Spleen (tissue), 13 donors: Measurements from ENCODE around the gene DDX39A. TPM values are rescaled to one million over a fixed set of nuclear protein-coding genes. Genes with fewer than 3 reads are reported as not detected.
"Not testable (repeated sequence)": the region's sequence is repeated elsewhere in the genome, so short reads cannot be mapped to it uniquely, and the experiment has no call there.

Experiments
- DNase-seq: peaks from one replicate; pipeline ENCODE4 v3.0.0-alpha.2; 2020
- H3K27ac ChIP-seq, 8 donors: fragments of 200-600 bp; sonication (generic) in 7 of 8; 1 replicate in 4 of 8; 2 replicates in 4 of 8; pipeline versions ENCODE4 v1.5.0 to v1.8.0; 2016 to 2021; ENCODE audit warnings: inconsistent platforms in 4 of 8, mild to moderate bottlenecking in 4 of 8, moderate library complexity in 1 of 8
- H3K27me3 ChIP-seq, 7 donors: fragments of 200-600 bp; sonication (generic) in 6 of 7; replicated peaks in 1 of 7; 1 replicate in 4 of 7; 2 replicates in 3 of 7; pipeline versions ENCODE4 v1.5.0 to v1.8.0; 2016 to 2021; ENCODE audit warnings: inconsistent platforms in 3 of 7, mild to moderate bottlenecking in 1 of 7
- H3K36me3 ChIP-seq, 6 donors: fragments of 200-600 bp; sonication (generic) in 5 of 6; 1 replicate in 4 of 6; 2 replicates in 2 of 6; pipeline versions ENCODE4 v1.5.0 to v1.8.0; 2016 to 2021; ENCODE audit warnings: inconsistent platforms in 2 of 6
- H3K4me1 ChIP-seq, 6 donors: fragments of 200-600 bp; sonication (generic) in 5 of 6; 1 replicate in 3 of 6; 2 replicates in 3 of 6; pipeline versions ENCODE4 v1.5.0 to v1.8.0; 2016 to 2021; ENCODE audit warnings: inconsistent platforms in 3 of 6
- H3K4me3 ChIP-seq, 8 donors: fragments of 200-600 bp; sonication (generic) in 7 of 8; 1 replicate in 4 of 8; 2 replicates in 4 of 8; pipeline versions ENCODE4 v1.5.0 to v1.8.0; 2016 to 2021; ENCODE audit warnings: inconsistent platforms in 4 of 8, mild to moderate bottlenecking in 4 of 8, moderate library complexity in 2 of 8
- H3K9me3 ChIP-seq, 8 donors: fragments of 200-600 bp; sonication (generic) in 7 of 8; 1 replicate in 4 of 8; 2 replicates in 4 of 8; pipeline versions ENCODE4 v1.5.0 to v1.8.0; 2016 to 2021; ENCODE audit warnings: inconsistent platforms in 4 of 8
- POLR2A ChIP-seq, 3 donors: fragments of 450-650 bp; IDR thresholded peaks; one replicate each; pipeline ENCODE4 v1.5.1; 2017; ENCODE audit warnings: antibody characterized with exemption in 3 of 3, mild to moderate bottlenecking in 1 of 3
- POLR2AphosphoS5 ChIP-seq, 3 donors: sonication (generic); formaldehyde crosslinking; IDR thresholded peaks; one replicate each; pipeline ENCODE4 v1.5.1; 2017; ENCODE audit warnings: antibody characterized with exemption in 3 of 3
- WGBS, 5 donors: extraction: QIAGEN DNeasy Blood & Tissue Kit in 3 of 5; methylation state at CpG; one replicate each; pipeline versions ENCODE4 v1.1.5 to v1.1.7; 2013 to 2018; 5-methylcytosine and 5-hydroxymethylcytosine counted together
- intact Hi-C: fragments of 100-400 bp; cut with DNase I; formaldehyde crosslinking; loops from one replicate; pipeline ENCODE4 v1.15.0; 2023; ENCODE audit warnings: low total_unique reads
- long read RNA-seq, 2 donors: transcript quantifications; one replicate each; lab custom pipeline, GENCODE V29; 2026
- polyA plus RNA-seq, 3 donors: library from polyadenylated mRNA; stranded (reverse); fragments of 200-250 nt; gene quantifications; one replicate each; pipeline ENCODE4 v1.2.1, GENCODE V29; 2013
- total RNA-seq, 7 donors: library from RNA; depleted of rRNA in 3 of 7; stranded (reverse); fragments of >200 nt in 3 of 7; fragmentation: NEBNext Ultra II Directional in 4 of 7; extraction: Animal tissue kit (Norgen Biotek cat#: 25700) in 4 of 7; gene quantifications; one replicate each; pipeline versions ENCODE4 v1.1.0 to v1.2.1, GENCODE V29; 2016 to 2021
- TF ChIP-seq, protein P1 (sequence below), 11 experiments: fragments of 200-600 bp in 7 of 11; fragments of 450-650 bp in 4 of 11; sonication (generic) in 4 of 11; IDR thresholded peaks in 8 of 11; conservative IDR thresholded peaks in 3 of 11; 1 replicate in 7 of 11; 2 replicates in 4 of 11; pipeline versions ENCODE4 v1.4.0 to v1.8.0; 2016 to 2021; ENCODE audit warnings: antibody characterized with exemption in 11 of 11, inconsistent platforms in 4 of 11, mild to moderate bottlenecking in 1 of 11
- donor health status: healthy with polysubstance abuse.
- donor health status: DM: no; HTN: no; CAD: no; lungs with moderate emphysema.
- donor health status: DM: no; HTN: no; CAD: no.
- donor health status: Bipolar disorder and iron deficiency.
- donor health status: healthy.
- donor health status: DM: no; HTN: no; CAD: no.
- donor health status: DM: yes; HTN: yes; CAD: no.

The DDX39A gene
- 100 to 1,000 TPM in 6 of 7 donors, 10 to 100 TPM in 1; 81.8 to 155 (median 124) TPM for total RNA-seq
- 100 to 1,000 TPM; 176 to 267 (median 248) TPM for polyA plus RNA-seq
- long read RNA-seq, donor 1, transcript DDX39A-201 (11 exons, 1,471 nt) = major isoform, 14 of 28 reads
- long read RNA-seq, donor 1, transcript DDX39A-212 (4 exons, 988 nt) = minor isoform, 5 of 28 reads
- long read RNA-seq, donor 1, partial matches to known transcripts = 5 of 28 reads
- long read RNA-seq, donor 1, other reads (novel, unspliced or antisense) = 0 of 28 reads
- long read RNA-seq, donor 2, transcript DDX39A-201 (11 exons, 1,471 nt) = major isoform, 10 of 21 reads
- long read RNA-seq, donor 2, partial matches to known transcripts = 5 of 21 reads
- long read RNA-seq, donor 2, other reads (novel, unspliced or antisense) = 0 of 21 reads

DNA sequence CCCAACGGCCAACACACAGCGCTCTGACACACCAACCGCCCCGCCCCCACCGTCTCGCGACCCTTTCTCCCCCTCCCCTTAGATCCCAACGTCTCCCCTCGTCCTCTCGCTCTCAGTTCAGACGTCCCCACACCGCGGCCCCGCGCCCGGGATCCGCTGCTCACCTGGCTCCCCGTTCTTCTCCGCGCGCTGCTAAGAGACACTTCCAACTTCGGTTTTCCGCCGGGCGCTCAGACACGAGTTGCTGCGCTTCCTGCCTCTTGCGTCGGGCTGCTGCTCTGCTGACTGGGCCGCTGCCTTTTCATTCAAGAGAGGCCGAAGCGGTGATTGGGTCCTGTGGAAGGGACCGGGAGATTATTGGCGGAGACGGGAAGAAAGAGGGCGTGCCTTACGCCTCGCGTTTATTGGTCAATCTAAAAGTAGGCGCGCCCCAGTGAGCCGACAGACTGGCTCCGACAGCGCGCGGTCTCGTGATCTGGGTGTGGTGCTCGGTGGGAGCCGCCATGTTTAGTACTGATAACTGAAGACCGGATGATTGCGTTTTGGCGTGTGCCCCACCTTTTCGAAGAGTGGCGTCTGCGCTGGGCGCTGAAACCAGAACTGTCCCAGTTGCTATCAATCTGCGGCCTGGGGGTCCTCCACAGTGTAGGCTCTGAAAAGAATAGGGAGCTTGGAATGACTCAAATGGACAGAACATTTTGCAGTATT, at the start of gene DDX39A:
TSS of gene DDX39A (minus strand) at position 236 of the 708 bp plus-strand sequence. CDS start 6,121 bp downstream, outside the sequence.
- TF ChIP-seq, protein P1, sequence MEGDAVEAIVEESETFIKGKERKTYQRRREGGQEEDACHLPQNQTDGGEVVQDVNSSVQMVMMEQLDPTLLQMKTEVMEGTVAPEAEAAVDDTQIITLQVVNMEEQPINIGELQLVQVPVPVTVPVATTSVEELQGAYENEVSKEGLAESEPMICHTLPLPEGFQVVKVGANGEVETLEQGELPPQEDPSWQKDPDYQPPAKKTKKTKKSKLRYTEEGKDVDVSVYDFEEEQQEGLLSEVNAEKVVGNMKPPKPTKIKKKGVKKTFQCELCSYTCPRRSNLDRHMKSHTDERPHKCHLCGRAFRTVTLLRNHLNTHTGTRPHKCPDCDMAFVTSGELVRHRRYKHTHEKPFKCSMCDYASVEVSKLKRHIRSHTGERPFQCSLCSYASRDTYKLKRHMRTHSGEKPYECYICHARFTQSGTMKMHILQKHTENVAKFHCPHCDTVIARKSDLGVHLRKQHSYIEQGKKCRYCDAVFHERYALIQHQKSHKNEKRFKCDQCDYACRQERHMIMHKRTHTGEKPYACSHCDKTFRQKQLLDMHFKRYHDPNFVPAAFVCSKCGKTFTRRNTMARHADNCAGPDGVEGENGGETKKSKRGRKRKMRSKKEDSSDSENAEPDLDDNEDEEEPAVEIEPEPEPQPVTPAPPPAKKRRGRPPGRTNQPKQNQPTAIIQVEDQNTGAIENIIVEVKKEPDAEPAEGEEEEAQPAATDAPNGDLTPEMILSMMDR (IDR thresholded peaks at IDR 0.05 in 8 of 11, conservative IDR thresholded peaks at IDR 0.05 in 3 of 11) = peak in 4 of 11 experiments; percentile 6 to 42 (median 18)
- TF ChIP-seq POLR2AphosphoS5 (IDR thresholded peaks at IDR 0.05) (peak; percentile 98), POLR2A (IDR thresholded peaks at IDR 0.05) (peak in 2 of 3 donors; percentile 83 to 91)
- H3K9me3 ChIP-seq = no peaks in the 10 kb centered on the region
- H3K4me3 ChIP-seq = peak within 1 kb of the TSS; percentile 91 to 99 (median 96)
- DNase-seq = peak; percentile 99
- H3K36me3 ChIP-seq = peaks cover 0 to 32% (median 0%) of the 10 kb centered on the region in 6 donors
- WGBS, 5 donors = 0 to 1% (median 1%) methylated on average over 37 to 57 of the region's 57 CpGs
- intact Hi-C loops = no loop called here
- peaks cover 27 to 66% (median 49%) of the 10 kb centered on the region in 6 donors for H3K4me1 ChIP-seq
- no peaks in the 10 kb centered on the region for H3K27me3 ChIP-seq
- H3K27ac ChIP-seq = peak within 1 kb of the TSS; percentile 81 to 96 (median 94)

DNA sequence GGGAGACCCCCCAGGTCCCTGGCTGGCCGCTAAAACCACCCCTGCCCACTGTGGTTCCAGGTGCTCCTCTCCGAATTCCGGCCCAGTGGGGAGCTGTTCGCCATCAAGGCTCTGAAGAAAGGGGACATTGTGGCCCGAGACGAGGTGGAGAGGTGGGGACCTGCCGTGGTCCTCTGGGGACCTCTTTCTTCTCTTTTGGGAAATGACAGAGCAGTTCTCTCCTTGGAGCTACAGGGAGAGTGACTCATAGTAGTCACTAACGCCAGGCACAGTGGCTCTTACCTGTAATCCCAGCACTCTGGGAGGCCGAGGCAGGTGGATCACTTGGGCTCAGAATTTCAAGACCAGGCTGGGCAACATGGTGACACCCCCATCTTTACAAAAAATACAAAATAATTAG, 48.7 kb upstream of the DDX39A start:
- Histone ChIP-seq H3K4me3 (no peak overlapping the region), H3K4me1 (peaks cover 8 to 17% (median 14%) of the 10 kb centered on the region in 6 donors), H3K27me3 (peaks cover 0 to 8% (median 6%) of the 10 kb centered on the region in 7 donors), H3K27ac (no peak overlapping the region), H3K9me3 (no peaks in the 10 kb centered on the region), H3K36me3 (peaks cover 0 to 91% (median 88%) of the 10 kb centered on the region in 6 donors)
- intact Hi-C loops = no loop called here
- 73 to 84% (median 76%) methylated on average over 8 to 9 of the region's 9 CpGs for WGBS, 5 donors
- TF ChIP-seq POLR2A (IDR thresholded peaks at IDR 0.05) (no peak), POLR2AphosphoS5 (IDR thresholded peaks at IDR 0.05) (peak in 1 of 3 donors; percentile 7)
- no peak for DNase-seq

DNA sequence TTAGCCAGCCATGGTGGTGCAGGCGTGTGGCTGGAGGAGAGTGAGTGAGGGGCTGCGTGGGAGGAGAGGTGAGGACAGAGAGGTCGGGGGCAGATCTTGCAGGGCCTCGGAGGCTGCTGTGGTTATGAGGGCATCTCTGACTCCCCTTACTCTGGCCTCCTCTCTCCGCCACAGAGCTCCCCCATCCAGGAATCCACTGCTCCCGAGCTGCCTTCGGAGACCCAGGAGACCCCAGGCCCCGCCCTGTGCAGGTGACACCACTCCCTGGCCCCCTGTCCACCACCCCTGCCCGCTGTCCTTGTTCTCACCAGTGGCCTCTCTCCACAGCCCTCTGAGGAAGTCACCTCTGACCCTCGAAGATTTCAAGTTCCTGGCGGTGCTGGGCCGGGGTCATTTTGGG, 48.2 kb upstream of the DDX39A start:
- Histone ChIP-seq H3K36me3 (peaks cover 0 to 95% (median 92%) of the 10 kb centered on the region in 6 donors), H3K4me1 (peaks cover 5 to 13% (median 10%) of the 10 kb centered on the region in 6 donors), H3K27me3 (peaks cover 0 to 4% (median 2%) of the 10 kb centered on the region in 7 donors), H3K27ac (no peak overlapping the region), H3K4me3 (no peak overlapping the region), H3K9me3 (no peaks in the 10 kb centered on the region)
- WGBS, 5 donors = 80 to 87% (median 84%) methylated on average over 12 of the region's 12 CpGs
- TF ChIP-seq POLR2A (IDR thresholded peaks at IDR 0.05) = no peak
- TF ChIP-seq POLR2AphosphoS5 (IDR thresholded peaks at IDR 0.05) = peak in 2 of 3 donors; percentile 24 to 52
- DNase-seq = no peak
- intact Hi-C loops = no loop called here

DNA sequence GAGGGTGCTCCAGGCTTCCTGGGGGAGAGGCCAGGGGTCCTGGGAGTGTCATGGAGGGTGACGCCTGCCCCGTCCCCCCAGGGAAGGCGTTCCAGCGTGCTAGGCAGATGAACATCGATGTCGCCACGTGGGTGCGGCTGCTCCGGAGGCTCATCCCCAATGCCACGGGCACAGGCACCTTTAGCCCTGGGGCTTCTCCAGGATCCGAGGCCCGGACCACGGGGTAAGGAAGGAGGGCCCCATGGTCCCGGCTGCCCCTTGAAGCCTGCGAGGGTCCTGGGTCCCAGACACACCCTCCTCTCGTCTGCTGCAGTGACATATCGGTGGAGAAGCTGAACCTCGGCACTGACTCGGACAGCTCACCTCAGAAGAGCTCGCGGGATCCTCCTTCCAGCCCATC, 44.6 kb upstream of the DDX39A start:
- Histone ChIP-seq H3K36me3 (peaks cover 2 to 100% (median 97%) of the 10 kb centered on the region in 6 donors), H3K4me1 (peaks cover 0 to 15% (median 4%) of the 10 kb centered on the region in 6 donors), H3K4me3 (no peak overlapping the region), H3K27ac (no peak overlapping the region), H3K27me3 (no peaks in the 10 kb centered on the region), H3K9me3 (no peaks in the 10 kb centered on the region)
- TF ChIP-seq, protein P1 (IDR thresholded peaks at IDR 0.05 in 8 of 11, conservative IDR thresholded peaks at IDR 0.05 in 3 of 11) = no peak
- TF ChIP-seq POLR2AphosphoS5 (IDR thresholded peaks at IDR 0.05) = peak in 1 of 3 donors; percentile 59
- no peak for TF ChIP-seq POLR2A (IDR thresholded peaks at IDR 0.05)
- WGBS, 5 donors = 94 to 98% (median 96%) methylated on average over 14 to 21 of the region's 21 CpGs
- no peak for DNase-seq
- intact Hi-C loops = no loop called here

DNA sequence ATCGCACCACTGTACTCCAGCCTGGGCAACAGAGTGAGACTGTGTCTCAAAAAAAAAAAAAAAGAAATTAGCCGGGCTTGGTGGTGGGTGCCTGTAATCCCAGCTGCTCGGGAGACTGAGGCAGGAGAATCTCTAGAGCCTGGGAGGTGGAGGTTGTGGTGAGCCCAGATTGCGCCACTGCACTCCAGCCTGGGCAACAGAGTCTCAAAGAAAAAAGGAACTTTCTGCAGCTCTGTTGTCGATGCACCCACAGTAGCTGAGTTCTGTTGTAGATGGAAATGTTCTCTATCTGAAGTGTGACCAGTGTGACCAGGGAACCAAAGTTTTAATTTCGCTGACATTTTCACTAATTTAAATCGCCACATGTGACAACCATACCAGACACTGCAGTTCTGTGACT, 43.3 kb upstream of the DDX39A start:
- H3K4me3 ChIP-seq, H3K9me3 ChIP-seq, H3K27ac ChIP-seq, H3K27me3 ChIP-seq, intact Hi-C loops, DNase-seq: not testable (repeated sequence)
- peaks cover 0 to 23% (median 5%) of the 10 kb centered on the region in 6 donors for H3K4me1 ChIP-seq
- 75 to 90% (median 86%) methylated on average over 6 to 7 of the region's 7 CpGs for WGBS, 5 donors
- H3K36me3 ChIP-seq = peaks cover 2 to 100% (median 97%) of the 10 kb centered on the region in 6 donors
